Measurements from ENCODE around the gene LKAAEAR1. TPM values are rescaled to one million over a fixed set of nuclear protein-coding genes. Genes with fewer than 3 reads are reported as not detected.
A peak's percentile ranks its signal among the peaks of the same experiment; 100 is the strongest.

LKAAEAR1 gene
- total and polyA plus RNA-seq, 9 of the 15 experiments (the other 6 are each of a cell fraction or from before 2014, with no cell fraction given) = not detected

DNA sequence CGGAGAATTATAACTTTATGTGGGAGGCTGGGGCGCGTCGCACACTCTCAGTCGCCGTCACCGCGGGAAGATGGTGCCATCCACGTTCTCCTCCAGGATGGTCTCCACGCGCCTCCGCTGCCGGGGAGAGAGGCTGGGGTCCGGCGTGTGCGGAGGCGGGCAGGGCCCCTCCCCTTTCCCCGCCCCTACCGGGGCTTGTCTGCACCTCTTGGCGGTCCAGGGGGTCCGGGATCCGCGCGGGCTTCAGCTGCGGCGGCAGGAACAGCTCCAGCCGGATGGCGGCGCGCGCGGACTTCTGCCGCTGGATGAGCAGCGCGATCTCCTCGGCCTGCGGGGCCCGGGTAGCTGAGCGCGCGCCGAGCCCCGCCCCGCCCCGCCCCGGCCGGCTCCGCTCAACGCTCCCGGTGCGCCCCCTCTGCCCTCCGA, 807 bp downstream of the LKAAEAR1 start:
- H3K27ac ChIP-seq (ENCODE audit: extremely low read depth, low read depth, low read length) = no peak overlapping the region
- TF ChIP-seq RFX5 (IDR thresholded peaks at IDR 0.05; ENCODE audit: low read depth, low read length) = no peak
- TF ChIP-seq KLF6 (CRISPR knock-in tag; IDR thresholded peaks at IDR 0.05; ENCODE audit: borderline replicate concordance) = no peak
- TF ChIP-seq IRF2 (CRISPR knock-in tag; IDR thresholded peaks at IDR 0.05) = no peak
- no peak for TF ChIP-seq CBX5 (IDR thresholded peaks at IDR 0.05; ENCODE audit: borderline replicate concordance, low read depth)
- no peak for TF ChIP-seq OTX1 (CRISPR knock-in tag; IDR thresholded peaks at IDR 0.05)
- peak; percentile 69 for TF ChIP-seq EGR1 (conservative IDR thresholded peaks at IDR 0.05)
- TF ChIP-seq, protein P1, sequence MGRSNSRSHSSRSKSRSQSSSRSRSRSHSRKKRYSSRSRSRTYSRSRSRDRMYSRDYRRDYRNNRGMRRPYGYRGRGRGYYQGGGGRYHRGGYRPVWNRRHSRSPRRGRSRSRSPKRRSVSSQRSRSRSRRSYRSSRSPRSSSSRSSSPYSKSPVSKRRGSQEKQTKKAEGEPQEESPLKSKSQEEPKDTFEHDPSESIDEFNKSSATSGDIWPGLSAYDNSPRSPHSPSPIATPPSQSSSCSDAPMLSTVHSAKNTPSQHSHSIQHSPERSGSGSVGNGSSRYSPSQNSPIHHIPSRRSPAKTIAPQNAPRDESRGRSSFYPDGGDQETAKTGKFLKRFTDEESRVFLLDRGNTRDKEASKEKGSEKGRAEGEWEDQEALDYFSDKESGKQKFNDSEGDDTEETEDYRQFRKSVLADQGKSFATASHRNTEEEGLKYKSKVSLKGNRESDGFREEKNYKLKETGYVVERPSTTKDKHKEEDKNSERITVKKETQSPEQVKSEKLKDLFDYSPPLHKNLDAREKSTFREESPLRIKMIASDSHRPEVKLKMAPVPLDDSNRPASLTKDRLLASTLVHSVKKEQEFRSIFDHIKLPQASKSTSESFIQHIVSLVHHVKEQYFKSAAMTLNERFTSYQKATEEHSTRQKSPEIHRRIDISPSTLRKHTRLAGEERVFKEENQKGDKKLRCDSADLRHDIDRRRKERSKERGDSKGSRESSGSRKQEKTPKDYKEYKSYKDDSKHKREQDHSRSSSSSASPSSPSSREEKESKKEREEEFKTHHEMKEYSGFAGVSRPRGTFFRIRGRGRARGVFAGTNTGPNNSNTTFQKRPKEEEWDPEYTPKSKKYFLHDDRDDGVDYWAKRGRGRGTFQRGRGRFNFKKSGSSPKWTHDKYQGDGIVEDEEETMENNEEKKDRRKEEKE (IDR thresholded peaks at IDR 0.05; ENCODE audit: borderline replicate concordance in 1 of 2, control insufficient read depth in 1 of 2, low read depth in 2 of 2, low read length in 1 of 2) = no peak
- TF ChIP-seq TBL1XR1 (IDR thresholded peaks at IDR 0.05; ENCODE audit: low read length in 2 of 2) = no peak
- TF ChIP-seq, protein P2, sequence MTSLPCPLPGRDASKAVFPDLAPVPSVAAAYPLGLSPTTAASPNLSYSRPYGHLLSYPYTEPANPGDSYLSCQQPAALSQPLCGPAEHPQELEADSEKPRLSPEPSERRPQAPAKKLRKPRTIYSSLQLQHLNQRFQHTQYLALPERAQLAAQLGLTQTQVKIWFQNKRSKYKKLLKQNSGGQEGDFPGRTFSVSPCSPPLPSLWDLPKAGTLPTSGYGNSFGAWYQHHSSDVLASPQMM (CRISPR knock-in tag; IDR thresholded peaks at IDR 0.05) = no peak
- peak; percentile 46; the same call in 1 of the 2 replicates for TF ChIP-seq CREM (IDR thresholded peaks at IDR 0.05; ENCODE audit: low read depth)
- TF ChIP-seq RHOXF2B (CRISPR knock-in tag; conservative IDR thresholded peaks at IDR 0.05) = 0 out of 2 replicates have a peak, but pooled peaks have one; percentile 31
- TF ChIP-seq ZBTB7A (IDR thresholded peaks at IDR 0.05; ENCODE audit: borderline replicate concordance, control insufficient read depth, low read depth, low read length) = peak; percentile 86
- TF ChIP-seq MED1 (CRISPR knock-in tag; IDR thresholded peaks at IDR 0.05; ENCODE audit: borderline replicate concordance) = no peak
- TF ChIP-seq PRPF4 (IDR thresholded peaks at IDR 0.05; ENCODE audit: insufficient read depth, low read depth, low read length, poor library complexity, severe bottlenecking) = no peak
- TF ChIP-seq MAZ (CRISPR knock-in tag; conservative IDR thresholded peaks at IDR 0.05 in 1 of 2, IDR thresholded peaks at IDR 0.05 in 1 of 2) = peak; percentile 50 to 75; a peak in 3 of 4 replicates
- TF ChIP-seq ZNF668 (CRISPR knock-in tag; IDR thresholded peaks at IDR 0.05) = no peak
- TF ChIP-seq MTA3 (IDR thresholded peaks at IDR 0.05; ENCODE audit: borderline replicate concordance) = 0 out of 2 replicates have a peak, but pooled peaks have one; percentile 23
- 0 out of 2 replicates have a peak, but pooled peaks have one; percentile 22 for TF ChIP-seq RBFOX2 (IDR thresholded peaks at IDR 0.05; ENCODE audit: low read depth, low read length)
- no peak for TF ChIP-seq CAMTA2 (CRISPR knock-in tag; conservative IDR thresholded peaks at IDR 0.05)
- TF ChIP-seq CTBP1 (IDR thresholded peaks at IDR 0.05; ENCODE audit: borderline replicate concordance) = peak; percentile 75

More for the DNA sequence above, 807 bp downstream of the LKAAEAR1 start:
- FAIRE-seq = no peak
- H2AFZ ChIP-seq (ENCODE audit: low read depth, low read length) = peak overlapping the region; percentile 84
- peaks cover 6 to 32% of the 10 kb centered on the region in 2 experiments; a peak in 4 of 5 replicates for H3K27me3 ChIP-seq (ENCODE audit: control insufficient read depth in 2 of 2, insufficient read depth in 2 of 2, low read length in 2 of 2)
- ChIA-PET CTCF (ENCODE audit: low intra/inter-chr PET ratio) (interaction anchor here (2.4 kb wide), 1 partner anchor 37 kb away, joined by 14 read pairs; no protein-coding TSS in a partner anchor), POLR2A (interaction anchor here (0.5 to 1.4 kb wide), 4 partner anchors 10 to 559 kb away, joined by 3 read pairs; no protein-coding TSS in a partner anchor)
- peak overlapping the region in 1 of 2 experiments; percentile 90; a peak in 3 of 4 replicates for H3K9ac ChIP-seq (ENCODE audit: insufficient read depth in 1 of 2, low read depth in 2 of 2, low read length in 2 of 2)
- H3K9me3 ChIP-seq (replicated peaks; ENCODE audit: control insufficient read depth, insufficient read depth, low read depth, low read length) = peaks cover 2% of the 10 kb centered on the region; the same call in 1 of the 2 replicates
- H4K20me1 ChIP-seq (replicated peaks; ENCODE audit: control insufficient read depth, insufficient read depth, low read length) = no peaks in the 10 kb centered on the region; the same call in 1 of the 2 replicates
- H3K79me2 ChIP-seq (ENCODE audit: control insufficient read depth, insufficient read depth, low read length) = peaks cover 8% of the 10 kb centered on the region; the same call in 2 of the 3 replicates
- peak overlapping the region; percentile 71 for H3K4me2 ChIP-seq (ENCODE audit: insufficient read depth, low read length)
- intact Hi-C loops (cut with micrococcal nuclease) = loop anchor here (1.0 kb wide), 1 partner anchor 37 kb away; no protein-coding TSS in a partner anchor
- peak; percentile 85 for ATAC-seq
- DNase-seq (ENCODE audit: extremely low read depth in 1 of 4, low spot score in 3 of 4) = peak; percentile 84 to 90 (median 89)
- 5% methylated on average over 16 of the region's 52 CpGs for WGBS (ENCODE audit: insufficient coverage, low coverage, missing lambda C conversion rate)
- no peaks in the 10 kb centered on the region for H3K36me3 ChIP-seq (ENCODE audit: control insufficient read depth, insufficient read depth, low read length)
- in situ Hi-C loops (cut with MboI) = no loop called here
- no peaks in the 10 kb centered on the region for H3K9me1 ChIP-seq (ENCODE audit: control insufficient read depth, insufficient read depth, low read length)
- H3K4me1 ChIP-seq (replicated peaks in 1 of 2; ENCODE audit: control insufficient read depth in 2 of 2, insufficient read depth in 2 of 2, low read length in 2 of 2) = peaks cover 9 to 65% of the 10 kb centered on the region in 2 experiments; a peak in 4 of 5 replicates
- peak overlapping the region; percentile 44 for H3K4me3 ChIP-seq
- BruUV-seq (replicated peaks) = no TSS peak

All from K562 (cell line).